ENCODE results near the gene C8G. TPM values are rescaled to one million over a fixed set of nuclear protein-coding genes. Genes with fewer than 3 reads are reported as not detected.
A peak's percentile ranks its signal among the peaks of the same experiment; 100 is the strongest.

C8G gene
- total and polyA plus RNA-seq, 2 of the 8 experiments (the other 6 are each of a cell fraction or from before 2014, with no cell fraction given) = 0.62 to 0.80 TPM

DNA sequence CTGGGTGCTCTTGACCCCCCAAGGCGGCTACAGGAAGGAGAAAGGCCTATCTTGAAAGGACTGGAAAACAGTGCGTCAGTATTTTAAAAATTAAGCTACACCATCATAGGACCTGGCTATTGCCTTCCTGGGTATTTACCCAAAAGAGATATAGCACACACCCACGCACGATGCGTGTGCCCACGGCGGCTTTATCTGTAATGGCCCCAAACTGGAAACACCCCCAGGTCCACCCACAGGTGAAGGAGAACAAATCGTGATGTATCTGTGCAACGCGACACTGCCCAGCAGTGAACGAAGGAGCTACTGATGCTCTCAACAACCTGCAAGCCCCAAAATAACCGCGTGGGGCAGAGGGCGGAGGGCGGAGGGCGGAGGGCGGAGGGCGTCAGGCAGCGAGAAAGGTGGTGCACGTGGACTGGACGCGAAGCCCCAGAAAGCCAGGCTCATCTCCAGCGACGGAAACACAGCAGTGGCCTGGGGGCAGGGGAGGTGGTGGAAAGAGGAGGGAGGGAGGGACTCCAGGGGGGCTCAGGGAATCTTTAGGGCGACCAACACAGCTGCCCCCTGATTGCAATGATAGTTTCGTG is 19.9 kb downstream of the C8G start:
- no peak overlapping the region for H4K5ac ChIP-seq (ENCODE audit: insufficient read length, low read depth, low read length)
- no peak overlapping the region for H2BK20ac ChIP-seq (ENCODE audit: low read length)
- H2BK120ac ChIP-seq (replicated peaks; ENCODE audit: low read depth, low read length) = no peak overlapping the region
- no peak overlapping the region for H3K9ac ChIP-seq (replicated peaks in 1 of 4; ENCODE audit: extremely low read depth in 1 of 4, low read depth in 3 of 4, low read length in 3 of 4)
- H3K4ac ChIP-seq (replicated peaks; ENCODE audit: insufficient read length, low read depth, low read length) = no peak overlapping the region
- H2AFZ ChIP-seq (ENCODE audit: low read length) = no peak overlapping the region
- no peak overlapping the region for H2BK5ac ChIP-seq (ENCODE audit: low read depth, low read length)
- no peak overlapping the region for H3K23ac ChIP-seq (ENCODE audit: insufficient read length)
- peak overlapping the region; percentile 65 for H4K91ac ChIP-seq (replicated peaks; ENCODE audit: insufficient read length, low read length)
- no peaks in the 10 kb centered on the region for H3K9me3 ChIP-seq (ENCODE audit: insufficient read depth in 2 of 2, low read depth in 1 of 2, low read length in 1 of 2)
- POLR2A ChIA-PET (ENCODE audit: partially characterized antibody) = interaction anchor here (1.9 to 2.4 kb wide), 2 partner anchors 10 to 14 kb away, joined by 5 to 10 read pairs; no protein-coding TSS in a partner anchor
- WGBS, 2 experiments (ENCODE audit: extremely low coverage in 1 of 2, insufficient coverage in 1 of 2, insufficient read length in 1 of 2, insufficient replicate concordance in 2 of 2, low coverage in 1 of 2, low lambda C conversion rate in 2 of 2, missing lambda C conversion rate in 1 of 2) = 93% methylated on average over 18 of the region's 26 CpGs; no CpG with 5 or more reads in 1 of the 2 experiments
- H2AK5ac ChIP-seq (ENCODE audit: low read depth, low read length) = no peak overlapping the region
- CTCF ChIA-PET (ENCODE audit: partially characterized antibody) = interaction anchor here (0.8 to 9.4 kb wide), 8 partner anchors 10 to 99 kb away, joined by 3 to 38 read pairs (median 4); partner anchors contain the start of gene LCN12
- H3K23me2 ChIP-seq (ENCODE audit: low read depth, low read length) = no peaks in the 10 kb centered on the region
- H4K8ac ChIP-seq (ENCODE audit: extremely low read depth, insufficient read depth, low read length) = no peak overlapping the region
- FAIRE-seq = no peak
- no peak overlapping the region for H3K56ac ChIP-seq (replicated peaks; ENCODE audit: insufficient read length, low read depth, low read length)
- H3K27me3 ChIP-seq (replicated peaks in 1 of 4; ENCODE audit: control insufficient read depth in 3 of 4, extremely low read depth in 1 of 4, insufficient read depth in 3 of 4, low read length in 3 of 4) = no peaks in the 10 kb centered on the region
- H3K14ac ChIP-seq (ENCODE audit: insufficient read length) = no peak overlapping the region
- no peak overlapping the region for H3K27ac ChIP-seq (ENCODE audit: low read depth, low read length)
- peaks cover 0 to 7% (median 5%) of the 10 kb centered on the region in 4 experiments; a peak in 4 of 7 replicates for H3K4me1 ChIP-seq (replicated peaks in 1 of 4; ENCODE audit: control insufficient read depth in 3 of 4, insufficient read depth in 4 of 4, low read length in 3 of 4)
- peak overlapping the region; percentile 61; the same call in 1 of the 2 replicates for H2BK15ac ChIP-seq (ENCODE audit: low read length)
- 0 out of 2 replicates have a peak overlapping the region, but pooled peaks have one; percentile 50 for H2BK12ac ChIP-seq (ENCODE audit: low read depth, low read length)
- no peak overlapping the region for H3K4me2 ChIP-seq (ENCODE audit: insufficient read depth in 1 of 2, low read depth in 2 of 2, low read length in 2 of 2)
- H3K18ac ChIP-seq (ENCODE audit: extremely low read depth, low read length) = no peak overlapping the region
- H4K20me1 ChIP-seq (replicated peaks in 1 of 2; ENCODE audit: control insufficient read depth in 1 of 2, insufficient read depth in 2 of 2, low read length in 2 of 2) = no peaks in the 10 kb centered on the region
- H3K36me3 ChIP-seq (ENCODE audit: control insufficient read depth in 2 of 4, insufficient read depth in 4 of 4, low read length in 3 of 4) = no peaks in the 10 kb centered on the region
- no peaks in the 10 kb centered on the region for H3K79me2 ChIP-seq (ENCODE audit: control insufficient read depth in 1 of 2, insufficient read depth in 2 of 2, low read length in 2 of 2)
- DNase-seq (ENCODE audit: low read depth in 1 of 2, low spot score in 2 of 2) = no peak
- H3K4me3 ChIP-seq (ENCODE audit: extremely low read depth in 1 of 4, insufficient read depth in 2 of 4, low read depth in 3 of 4, low read length in 4 of 4) = no peak overlapping the region
- no peaks in the 10 kb centered on the region; the same call in 1 of the 2 replicates for H3K79me1 ChIP-seq (ENCODE audit: low read depth, low read length)
- no peak for TF ChIP-seq CTBP2 (IDR thresholded peaks at IDR 0.05; ENCODE audit: borderline replicate concordance, insufficient read depth, insufficient read length, low read length)
- no peak for TF ChIP-seq BCL11A (IDR thresholded peaks at IDR 0.05; ENCODE audit: low read depth in 2 of 2, low read length in 2 of 2)
- TF ChIP-seq CREB1 (IDR thresholded peaks at IDR 0.05) = no peak
- TF ChIP-seq, protein P1, sequence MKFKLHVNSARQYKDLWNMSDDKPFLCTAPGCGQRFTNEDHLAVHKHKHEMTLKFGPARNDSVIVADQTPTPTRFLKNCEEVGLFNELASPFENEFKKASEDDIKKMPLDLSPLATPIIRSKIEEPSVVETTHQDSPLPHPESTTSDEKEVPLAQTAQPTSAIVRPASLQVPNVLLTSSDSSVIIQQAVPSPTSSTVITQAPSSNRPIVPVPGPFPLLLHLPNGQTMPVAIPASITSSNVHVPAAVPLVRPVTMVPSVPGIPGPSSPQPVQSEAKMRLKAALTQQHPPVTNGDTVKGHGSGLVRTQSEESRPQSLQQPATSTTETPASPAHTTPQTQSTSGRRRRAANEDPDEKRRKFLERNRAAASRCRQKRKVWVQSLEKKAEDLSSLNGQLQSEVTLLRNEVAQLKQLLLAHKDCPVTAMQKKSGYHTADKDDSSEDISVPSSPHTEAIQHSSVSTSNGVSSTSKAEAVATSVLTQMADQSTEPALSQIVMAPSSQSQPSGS (IDR thresholded peaks at IDR 0.05; ENCODE audit: low read length) = no peak
- no peak for TF ChIP-seq CHD2 (IDR thresholded peaks at IDR 0.05; ENCODE audit: low read length)
- no peak for TF ChIP-seq PHF8 (conservative IDR thresholded peaks at IDR 0.05; ENCODE audit: low read depth, low read length)
- TF ChIP-seq MAFK (IDR thresholded peaks at IDR 0.05; ENCODE audit: low read depth, low read length) = no peak
- no peak for TF ChIP-seq SIN3A (conservative IDR thresholded peaks at IDR 0.05 in 1 of 2, IDR thresholded peaks at IDR 0.05 in 1 of 2; ENCODE audit: low read depth in 1 of 2, low read length in 2 of 2)
- TF ChIP-seq POLR2AphosphoS5 (IDR thresholded peaks at IDR 0.05; ENCODE audit: low read depth, low read length) = no peak
- TF ChIP-seq RNF2 (IDR thresholded peaks at IDR 0.05; ENCODE audit: borderline replicate concordance, low read depth, low read length, missing control alignments, poor library complexity, severe bottlenecking) = no peak
